Skeletal muscle cell (primary cell): ENCODE measurements around the gene NUTF2.
A peak's percentile ranks its signal among the peaks of the same experiment; 100 is the strongest.

Source experiments
- DNase-seq: peaks from one replicate; pipeline ENCODE4 v3.0.0-alpha.2; 2010; ENCODE audit warnings: low read depth
- H3K4me3 ChIP-seq: 2 replicates; pipeline ENCODE4 v1.5.1; 2011; ENCODE audit warnings: low read depth, mild to moderate bottlenecking, control low read depth, low read length, moderate library complexity

NUTF2 gene

GRCh38 chr16:67879936-67880335 is 33.2 kb downstream of the NUTF2 start:
- no peak overlapping the region for H3K4me3 ChIP-seq
- DNase-seq: no peak

GRCh38 chr16:67880584-67880983 is 33.9 kb downstream of the NUTF2 start:
- no peak overlapping the region for H3K4me3 ChIP-seq
- no peak for DNase-seq

GRCh38 chr16:67881621-67882161 is 35.0 kb downstream of the NUTF2 start:
- DNase-seq: no peak
- no peak overlapping the region for H3K4me3 ChIP-seq

- peak; percentile 47 for DNase-seq
Observed at GRCh38 chr16:67882374-67883145, 35.8 kb downstream of the NUTF2 start.

GRCh38 chr16:67883146-67883871 is 36.6 kb downstream of the NUTF2 start:
- no peak overlapping the region for H3K4me3 ChIP-seq
- no peak for DNase-seq

More at GRCh38 chr16:67882374-67883145, 35.8 kb downstream of the NUTF2 start:
- H3K4me3 ChIP-seq: no peak overlapping the region

GRCh38 chr16:67883872-67884261 is 37.1 kb downstream of the NUTF2 start:
- H3K4me3 ChIP-seq: no peak overlapping the region
- no peak for DNase-seq

GRCh38 chr16:67884684-67885083 is 38.0 kb downstream of the NUTF2 start, which contains the start of gene NRN1L:
TSS of gene NRN1L (plus strand) at chr16:67884885. CDS start at chr16:67884904, 19 bp downstream.
- peak; percentile 66 for DNase-seq
- no peak within 1 kb of the TSS for H3K4me3 ChIP-seq

- no peak overlapping the region for H3K4me3 ChIP-seq
- DNase-seq: no peak
Observed at GRCh38 chr16:67885545-67885944, 38.8 kb downstream of the NUTF2 start.

GRCh38 chr16:67885976-67886375 is 39.2 kb downstream of the NUTF2 start:
- no peak overlapping the region for H3K4me3 ChIP-seq
- no peak for DNase-seq

- H3K4me3 ChIP-seq: no peak overlapping the region
- no peak for DNase-seq
Observed at GRCh38 chr16:67886387-67886786, 39.7 kb downstream of the NUTF2 start.

GRCh38 chr16:67888331-67888730 is 41.6 kb downstream of the NUTF2 start:
- H3K4me3 ChIP-seq: no peak overlapping the region
- no peak for DNase-seq

- H3K4me3 ChIP-seq: peak overlapping the region; percentile 46
- no peak for DNase-seq
Observed at GRCh38 chr16:67892375-67892774, 45.6 kb downstream of the NUTF2 start.

GRCh38 chr16:67892899-67893742 is 46.4 kb downstream of the NUTF2 start, which contains the start of gene PSKH1:
TSS of gene PSKH1 (plus strand) at chr16:67893254. CDS start at chr16:67908750, 15,496 bp downstream.
- peak; percentile 76 for DNase-seq
- peak within 1 kb of the TSS; percentile 98 for H3K4me3 ChIP-seq

GRCh38 chr16:67893743-67894399 is 47.1 kb downstream of the NUTF2 start:
- H3K4me3 ChIP-seq: peak overlapping the region; percentile 98
- no peak for DNase-seq

- DNase-seq: no peak
- no peak overlapping the region for H3K4me3 ChIP-seq
Observed at GRCh38 chr16:67897231-67897630, 50.5 kb downstream of the NUTF2 start.

GRCh38 chr16:67901734-67902133 is 55.0 kb downstream of the NUTF2 start:
- H3K4me3 ChIP-seq: no peak overlapping the region
- DNase-seq: no peak

GRCh38 chr16:67902831-67903230 is 56.1 kb downstream of the NUTF2 start:
- no peak for DNase-seq
- H3K4me3 ChIP-seq: no peak overlapping the region

- no peak overlapping the region for H3K4me3 ChIP-seq
- no peak for DNase-seq
Observed at GRCh38 chr16:67907397-67908180, 60.9 kb downstream of the NUTF2 start.
